ENCODE results near the gene ABLIM1.

Gene ABLIM1

DNA sequence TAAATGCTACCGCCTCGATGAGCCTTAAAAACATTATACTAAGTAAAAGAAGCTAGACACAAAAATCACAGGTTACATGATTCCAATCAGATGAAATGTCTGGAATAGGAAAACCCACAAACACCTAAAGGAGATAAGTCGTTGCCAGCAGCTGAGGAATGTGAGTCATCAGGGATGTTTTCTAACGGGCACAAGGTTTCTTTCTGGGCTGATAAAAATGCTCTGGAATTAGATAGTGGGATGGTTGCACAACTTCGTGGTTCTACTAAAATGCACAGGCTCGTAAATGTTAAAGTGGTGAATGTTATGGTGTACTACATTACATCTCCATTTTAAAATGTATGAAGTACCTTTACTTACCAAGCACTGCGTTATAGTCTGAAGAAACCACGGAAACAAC is 9.7 kb downstream of the ABLIM1 start:
- no peak for DNase-seq (ENCODE audit: extremely low read depth, low read depth)
- TF ChIP-seq, protein P1, sequence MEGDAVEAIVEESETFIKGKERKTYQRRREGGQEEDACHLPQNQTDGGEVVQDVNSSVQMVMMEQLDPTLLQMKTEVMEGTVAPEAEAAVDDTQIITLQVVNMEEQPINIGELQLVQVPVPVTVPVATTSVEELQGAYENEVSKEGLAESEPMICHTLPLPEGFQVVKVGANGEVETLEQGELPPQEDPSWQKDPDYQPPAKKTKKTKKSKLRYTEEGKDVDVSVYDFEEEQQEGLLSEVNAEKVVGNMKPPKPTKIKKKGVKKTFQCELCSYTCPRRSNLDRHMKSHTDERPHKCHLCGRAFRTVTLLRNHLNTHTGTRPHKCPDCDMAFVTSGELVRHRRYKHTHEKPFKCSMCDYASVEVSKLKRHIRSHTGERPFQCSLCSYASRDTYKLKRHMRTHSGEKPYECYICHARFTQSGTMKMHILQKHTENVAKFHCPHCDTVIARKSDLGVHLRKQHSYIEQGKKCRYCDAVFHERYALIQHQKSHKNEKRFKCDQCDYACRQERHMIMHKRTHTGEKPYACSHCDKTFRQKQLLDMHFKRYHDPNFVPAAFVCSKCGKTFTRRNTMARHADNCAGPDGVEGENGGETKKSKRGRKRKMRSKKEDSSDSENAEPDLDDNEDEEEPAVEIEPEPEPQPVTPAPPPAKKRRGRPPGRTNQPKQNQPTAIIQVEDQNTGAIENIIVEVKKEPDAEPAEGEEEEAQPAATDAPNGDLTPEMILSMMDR (IDR thresholded peaks at IDR 0.05; ENCODE audit: low read depth, low read length) = no peak

DNA sequence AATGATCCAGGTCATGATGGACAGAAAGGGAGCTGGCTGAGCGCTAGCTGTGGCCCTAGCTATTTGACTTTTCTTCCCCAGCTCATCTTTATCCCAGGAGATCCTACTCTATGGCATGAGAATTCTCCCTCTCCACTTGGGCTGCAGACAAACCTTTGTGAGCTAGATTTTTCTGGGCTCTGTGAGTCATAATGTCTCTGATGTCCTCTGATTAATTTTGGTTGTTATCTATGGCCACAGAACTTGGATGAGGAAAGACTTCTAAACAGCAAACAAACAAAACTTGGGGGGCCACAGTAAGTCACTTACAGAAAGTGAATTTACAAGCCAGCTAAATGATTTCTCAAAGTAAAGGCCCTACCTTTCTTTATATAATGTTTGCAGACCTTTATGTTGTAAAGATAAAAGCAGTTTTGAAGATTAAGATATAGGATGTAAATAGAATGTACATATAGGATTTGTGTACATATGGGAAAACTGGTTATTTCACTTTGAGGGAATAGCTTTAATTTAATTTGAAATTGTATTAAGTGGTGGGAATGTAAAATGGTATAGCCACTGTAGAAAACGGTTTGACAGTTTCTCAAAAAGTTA is 10.4 kb downstream of the ABLIM1 start:
- TF ChIP-seq, protein P1 (IDR thresholded peaks at IDR 0.05; ENCODE audit: low read depth, low read length) = no peak
- no peak for DNase-seq (ENCODE audit: extremely low read depth, low read depth)

DNA sequence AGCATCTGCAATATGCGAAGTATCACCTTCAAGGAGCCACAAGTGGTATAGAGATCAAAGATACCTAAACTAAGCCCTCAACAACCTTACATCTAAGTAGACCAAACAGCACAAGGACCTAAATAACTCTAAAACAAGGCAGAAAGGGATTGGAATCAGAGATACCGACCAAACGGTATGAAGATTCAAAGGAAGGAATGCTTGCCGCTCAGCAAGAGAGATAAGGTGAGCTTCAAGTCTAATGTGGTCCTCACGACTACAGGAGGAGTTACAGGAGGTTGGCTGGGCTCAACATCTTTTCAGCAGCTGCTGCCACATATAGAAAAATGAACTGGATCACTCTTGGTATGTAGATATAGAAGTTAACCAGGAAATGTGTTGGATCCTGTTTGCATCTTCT is 11.6 kb downstream of the ABLIM1 start:
- TF ChIP-seq, protein P1 (IDR thresholded peaks at IDR 0.05; ENCODE audit: low read depth, low read length) = no peak
- DNase-seq (ENCODE audit: extremely low read depth, low read depth) = no peak

DNA sequence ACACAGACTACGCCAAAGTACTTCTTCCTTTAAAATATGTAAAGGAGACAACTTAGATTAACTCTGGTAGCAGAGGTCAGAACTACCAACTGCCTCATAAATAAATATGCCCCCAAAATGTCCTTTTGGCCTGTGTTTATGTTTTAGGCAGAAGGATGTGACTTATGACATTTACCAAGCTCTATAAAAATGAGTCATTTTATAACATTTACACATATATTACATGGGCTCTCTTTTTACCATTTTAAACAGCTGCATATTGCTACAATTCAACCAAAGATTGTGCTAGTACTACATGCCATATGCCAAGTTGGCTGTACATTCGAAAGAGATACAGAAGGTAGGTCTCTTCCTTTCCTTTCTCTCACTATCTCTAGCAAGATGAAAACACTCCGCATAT is 12.4 kb downstream of the ABLIM1 start:
- TF ChIP-seq, protein P1 (IDR thresholded peaks at IDR 0.05; ENCODE audit: low read depth, low read length) = no peak
- DNase-seq (ENCODE audit: extremely low read depth, low read depth) = no peak

DNA sequence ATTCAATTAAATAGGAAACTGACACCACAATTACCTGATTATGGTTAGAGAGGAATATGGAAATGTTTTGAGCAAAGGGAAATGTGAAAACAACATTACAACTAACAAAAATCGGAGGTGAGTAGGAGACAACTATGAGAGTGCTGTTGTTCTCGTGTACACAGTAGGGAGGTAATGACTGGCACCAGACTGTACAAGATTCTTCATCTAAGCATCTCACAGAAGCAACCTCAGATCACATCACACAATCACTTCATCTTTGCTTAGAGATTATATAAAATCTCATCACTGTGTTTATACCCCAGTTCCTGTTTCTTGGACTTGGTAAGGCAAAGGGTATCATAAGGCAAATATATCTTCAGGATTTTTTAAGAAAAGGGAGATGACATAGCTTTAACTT is 14.9 kb downstream of the ABLIM1 start:
- DNase-seq (ENCODE audit: extremely low read depth, low read depth) = no peak
- TF ChIP-seq, protein P1 (IDR thresholded peaks at IDR 0.05; ENCODE audit: low read depth, low read length) = no peak

DNA sequence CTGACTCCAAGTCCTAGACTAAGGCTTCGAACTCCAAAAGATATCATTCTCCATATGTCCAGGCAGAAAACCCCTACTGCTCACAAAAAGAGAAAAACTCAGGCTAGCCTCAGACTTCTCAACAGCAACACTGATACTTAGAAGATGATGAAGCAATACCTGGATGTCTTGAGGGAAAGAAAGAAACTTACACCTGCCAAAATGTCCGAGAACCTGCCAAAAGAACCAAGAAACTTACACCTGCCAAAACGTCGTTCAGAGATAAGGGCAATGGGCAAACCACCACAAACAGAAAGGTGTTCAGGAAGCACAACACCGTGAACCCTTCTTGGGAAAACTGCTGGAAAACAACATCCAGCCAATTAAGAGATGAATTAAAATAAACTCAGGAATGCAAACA is 15.3 kb downstream of the ABLIM1 start:
- TF ChIP-seq, protein P1 (IDR thresholded peaks at IDR 0.05; ENCODE audit: low read depth, low read length) = no peak
- DNase-seq (ENCODE audit: extremely low read depth, low read depth) = no peak

DNA sequence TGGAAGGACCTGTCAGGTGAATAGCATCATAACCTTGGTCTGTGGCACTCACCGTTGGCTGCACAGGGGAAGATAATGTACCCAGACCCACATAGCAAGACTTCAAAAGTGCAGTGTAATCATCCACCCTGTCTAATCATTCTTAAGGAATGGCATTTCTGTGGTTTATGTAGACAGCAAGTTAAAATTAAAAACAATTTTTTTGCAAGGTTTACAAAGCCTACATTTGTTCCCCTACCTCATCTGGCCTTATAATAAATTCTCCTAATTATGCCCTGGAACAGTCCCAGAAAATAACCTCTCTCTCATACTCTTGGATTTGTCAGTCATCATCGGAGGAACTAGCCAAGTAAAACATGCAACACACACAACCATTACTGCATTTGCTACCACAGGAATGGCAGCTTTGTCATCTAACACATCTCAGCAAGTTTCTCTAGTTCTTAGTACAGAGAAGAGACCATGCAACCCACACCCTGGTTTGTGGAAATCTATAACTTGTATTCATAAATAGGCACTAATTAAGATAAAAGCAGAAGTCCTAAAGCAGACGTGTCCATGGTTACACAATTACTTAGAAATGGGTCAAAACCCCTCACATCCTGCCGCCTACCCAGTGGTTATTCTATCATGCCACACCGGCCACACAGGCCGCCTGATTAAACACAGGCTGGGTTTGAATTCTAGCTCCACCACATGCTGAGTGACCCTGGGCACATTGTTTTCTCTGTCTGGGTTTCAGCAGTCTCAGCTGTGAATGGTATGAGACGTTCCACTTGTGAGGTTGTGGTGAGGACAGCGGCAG is 19.1 kb downstream of the ABLIM1 start:
- TF ChIP-seq, protein P1 (IDR thresholded peaks at IDR 0.05; ENCODE audit: low read depth, low read length) = no peak
- DNase-seq (ENCODE audit: extremely low read depth, low read depth) = peak; percentile 75

Measured in AG09319 (cell line).